Neutrophil (primary cell): ENCODE data around the gene FHDC1.

Source experiments
- H3K27ac ChIP-seq: fragments of 200-600 bp; sonication (generic); 2 replicates; pipeline ENCODE4 v1.5.1; 2016; ENCODE audit warnings: mild to moderate bottlenecking, moderate library complexity
- H3K27me3 ChIP-seq: fragments of 200-600 bp; sonication (generic); 2 replicates; pipeline ENCODE4 v1.6.0; 2016; ENCODE audit warnings: mild to moderate bottlenecking
- H3K36me3 ChIP-seq: fragments of 200-600 bp; sonication (generic); 2 replicates; pipeline ENCODE4 v1.5.1; 2017
- H3K4me1 ChIP-seq, 2 experiments: fragments of 200-600 bp in 1 of 2; sonication (generic) in 1 of 2; 1 replicate in 1 of 2; 2 replicates in 1 of 2; pipeline versions ENCODE4 v1.5.1 to v1.6.1; 2013 to 2016; ENCODE audit warnings: low read depth in 1 of 2, low read length in 1 of 2, mild to moderate bottlenecking in 1 of 2, moderate library complexity in 1 of 2; ENCODE audit not compliant: control insufficient read depth in 1 of 2, insufficient read depth in 1 of 2
- H3K4me3 ChIP-seq, 2 experiments: fragments of 200-600 bp in 1 of 2; sonication (generic) in 1 of 2; 1 replicate in 1 of 2; 2 replicates in 1 of 2; pipeline ENCODE4 v1.5.1; 2013 to 2016; ENCODE audit warnings: low read depth in 1 of 2, low read length in 1 of 2, mild to moderate bottlenecking in 1 of 2, moderate library complexity in 1 of 2
- H3K9me3 ChIP-seq: fragments of 200-600 bp; sonication (generic); 2 replicates; pipeline ENCODE4 v1.5.1; 2016
- TF ChIP-seq, protein P1 (sequence below): fragments of 200-600 bp; sonication (generic); IDR thresholded peaks from 2 replicates; pipeline ENCODE4 v1.5.1; 2016; ENCODE audit warnings: antibody characterized with exemption

FHDC1 gene

DNA sequence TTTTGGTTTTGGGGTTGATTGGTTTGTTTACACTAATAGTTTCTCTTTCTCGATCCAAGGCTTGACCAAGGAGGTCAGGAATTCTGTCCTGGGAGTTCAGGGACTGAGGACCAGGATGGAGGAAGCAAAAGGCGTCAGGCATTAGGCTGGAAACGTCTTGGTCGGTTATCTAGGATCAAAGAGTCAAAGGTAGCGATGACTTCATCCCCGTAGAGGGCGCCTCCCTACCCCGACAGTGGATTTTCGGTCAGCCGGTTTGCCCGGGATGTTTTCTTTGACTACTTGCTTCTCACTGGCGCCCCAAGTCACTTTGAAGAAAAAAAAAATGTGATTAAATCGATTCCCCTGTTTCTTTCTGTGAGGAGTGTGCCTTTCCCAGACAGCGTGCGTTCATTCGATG lies 980 bp upstream of the FHDC1 start:
- Histone ChIP-seq H3K36me3 (no peaks in the 10 kb centered on the region), H3K4me3 (peak overlapping the region in 1 of 2 experiments; percentile 73), H3K27me3 (peaks cover 92% of the 10 kb centered on the region), H3K4me1 (peaks cover 21 to 30% of the 10 kb centered on the region in 2 experiments), H3K9me3 (no peaks in the 10 kb centered on the region), H3K27ac (no peak overlapping the region)
- TF ChIP-seq, protein P1, sequence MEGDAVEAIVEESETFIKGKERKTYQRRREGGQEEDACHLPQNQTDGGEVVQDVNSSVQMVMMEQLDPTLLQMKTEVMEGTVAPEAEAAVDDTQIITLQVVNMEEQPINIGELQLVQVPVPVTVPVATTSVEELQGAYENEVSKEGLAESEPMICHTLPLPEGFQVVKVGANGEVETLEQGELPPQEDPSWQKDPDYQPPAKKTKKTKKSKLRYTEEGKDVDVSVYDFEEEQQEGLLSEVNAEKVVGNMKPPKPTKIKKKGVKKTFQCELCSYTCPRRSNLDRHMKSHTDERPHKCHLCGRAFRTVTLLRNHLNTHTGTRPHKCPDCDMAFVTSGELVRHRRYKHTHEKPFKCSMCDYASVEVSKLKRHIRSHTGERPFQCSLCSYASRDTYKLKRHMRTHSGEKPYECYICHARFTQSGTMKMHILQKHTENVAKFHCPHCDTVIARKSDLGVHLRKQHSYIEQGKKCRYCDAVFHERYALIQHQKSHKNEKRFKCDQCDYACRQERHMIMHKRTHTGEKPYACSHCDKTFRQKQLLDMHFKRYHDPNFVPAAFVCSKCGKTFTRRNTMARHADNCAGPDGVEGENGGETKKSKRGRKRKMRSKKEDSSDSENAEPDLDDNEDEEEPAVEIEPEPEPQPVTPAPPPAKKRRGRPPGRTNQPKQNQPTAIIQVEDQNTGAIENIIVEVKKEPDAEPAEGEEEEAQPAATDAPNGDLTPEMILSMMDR = no peak

DNA sequence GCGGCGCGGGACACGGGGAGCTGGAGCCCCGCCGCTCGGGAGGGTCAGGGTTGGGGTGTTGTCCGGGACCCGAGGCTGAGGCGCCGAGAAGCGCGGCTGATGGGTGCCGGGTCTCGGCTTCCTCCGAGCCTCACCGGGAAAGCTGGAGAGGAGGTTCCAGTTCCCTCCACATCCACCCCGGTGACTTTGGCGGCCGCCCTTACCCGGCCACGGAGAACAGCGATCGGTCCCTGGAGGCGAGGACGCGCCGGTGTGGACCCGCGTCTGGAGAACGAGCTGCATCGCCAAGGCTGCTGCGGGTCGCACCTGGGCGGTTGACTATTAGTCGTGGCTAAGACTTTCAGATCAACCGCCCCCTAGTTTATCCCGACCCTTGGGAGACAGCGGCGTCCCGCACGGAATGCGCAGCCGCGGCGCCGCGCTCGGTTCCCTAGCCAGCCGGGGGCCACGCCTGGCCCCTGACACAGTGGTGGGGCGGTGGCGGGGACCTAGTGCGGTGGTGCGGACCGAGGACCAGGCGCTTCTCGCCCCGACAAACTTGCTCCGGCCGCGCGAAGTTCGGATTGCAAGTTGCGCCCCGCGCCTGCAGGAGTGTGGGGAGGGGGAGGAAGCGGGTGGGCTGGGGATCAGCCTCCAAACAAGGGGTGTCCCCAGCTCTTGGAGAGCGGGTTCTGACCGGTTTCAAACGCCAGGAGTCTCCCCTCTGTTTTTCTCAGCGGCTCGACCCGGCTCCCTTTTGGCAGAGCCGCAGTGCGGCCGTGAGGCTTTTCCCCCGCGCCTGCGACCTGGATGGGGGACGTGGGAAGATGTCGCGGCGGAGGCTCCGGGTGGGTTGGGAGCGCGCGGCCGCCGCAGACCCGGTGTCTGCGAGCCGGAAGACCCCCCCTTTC lies 568 bp downstream of the FHDC1 start:
- Histone ChIP-seq H3K4me3 (peak overlapping the region; percentile 52 to 73), H3K4me1 (peaks cover 21 to 30% of the 10 kb centered on the region in 2 experiments), H3K27ac (no peak overlapping the region), H3K9me3 (no peaks in the 10 kb centered on the region), H3K36me3 (no peaks in the 10 kb centered on the region), H3K27me3 (peaks cover 96% of the 10 kb centered on the region)
- TF ChIP-seq, protein P1 = no peak

DNA sequence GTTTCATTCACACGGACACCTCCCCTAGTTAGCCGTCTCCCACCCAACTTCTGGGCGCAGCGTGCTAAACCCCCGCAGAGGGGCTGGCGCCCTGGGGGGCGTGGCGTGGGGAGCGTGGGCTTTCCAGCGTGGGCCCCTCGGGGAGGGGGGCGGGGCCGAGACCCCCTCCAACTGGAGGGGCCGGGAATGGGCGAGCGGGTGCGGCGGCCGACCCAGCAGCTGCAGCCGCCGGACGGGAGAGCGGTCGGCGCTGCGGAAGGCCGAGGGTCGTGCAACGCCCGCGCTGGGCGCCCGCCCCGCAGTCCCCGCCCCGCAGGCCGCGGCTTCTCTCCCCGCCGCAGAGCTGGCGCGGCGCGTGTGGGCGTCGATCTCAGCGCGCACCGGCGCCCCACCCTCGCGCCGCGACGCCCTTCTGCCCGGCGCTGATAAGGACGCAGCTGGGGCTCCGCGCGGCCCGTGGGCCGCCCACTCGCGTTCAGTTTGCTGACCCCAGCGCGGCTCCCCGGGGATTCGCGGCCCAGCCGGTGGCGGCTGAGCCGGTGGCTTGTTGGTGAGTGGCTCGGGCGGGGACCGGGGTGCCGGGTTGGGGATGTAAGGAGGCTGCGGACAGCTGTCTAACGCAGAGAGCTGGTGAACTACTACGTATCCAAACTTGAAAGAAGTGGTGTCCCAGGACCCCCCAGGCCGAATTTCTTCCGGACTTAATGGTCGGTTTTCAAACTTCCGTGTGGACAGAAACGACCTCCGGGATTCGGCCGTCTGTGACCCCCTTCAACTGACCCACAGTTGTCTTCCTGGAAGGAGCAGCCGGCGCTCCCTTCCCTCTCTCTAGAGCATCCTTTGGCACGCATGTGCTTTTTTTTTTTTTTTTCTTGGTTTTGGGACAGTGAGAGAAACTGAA lies 1.5 kb downstream of the FHDC1 start:
- H3K36me3 ChIP-seq = no peaks in the 10 kb centered on the region
- no peak overlapping the region for H3K27ac ChIP-seq
- H3K4me1 ChIP-seq = peaks cover 21 to 30% of the 10 kb centered on the region in 2 experiments
- TF ChIP-seq, protein P1 = no peak
- H3K4me3 ChIP-seq = peak overlapping the region; percentile 52 to 73
- H3K9me3 ChIP-seq = no peaks in the 10 kb centered on the region
- H3K27me3 ChIP-seq = peaks cover 100% of the 10 kb centered on the region

DNA sequence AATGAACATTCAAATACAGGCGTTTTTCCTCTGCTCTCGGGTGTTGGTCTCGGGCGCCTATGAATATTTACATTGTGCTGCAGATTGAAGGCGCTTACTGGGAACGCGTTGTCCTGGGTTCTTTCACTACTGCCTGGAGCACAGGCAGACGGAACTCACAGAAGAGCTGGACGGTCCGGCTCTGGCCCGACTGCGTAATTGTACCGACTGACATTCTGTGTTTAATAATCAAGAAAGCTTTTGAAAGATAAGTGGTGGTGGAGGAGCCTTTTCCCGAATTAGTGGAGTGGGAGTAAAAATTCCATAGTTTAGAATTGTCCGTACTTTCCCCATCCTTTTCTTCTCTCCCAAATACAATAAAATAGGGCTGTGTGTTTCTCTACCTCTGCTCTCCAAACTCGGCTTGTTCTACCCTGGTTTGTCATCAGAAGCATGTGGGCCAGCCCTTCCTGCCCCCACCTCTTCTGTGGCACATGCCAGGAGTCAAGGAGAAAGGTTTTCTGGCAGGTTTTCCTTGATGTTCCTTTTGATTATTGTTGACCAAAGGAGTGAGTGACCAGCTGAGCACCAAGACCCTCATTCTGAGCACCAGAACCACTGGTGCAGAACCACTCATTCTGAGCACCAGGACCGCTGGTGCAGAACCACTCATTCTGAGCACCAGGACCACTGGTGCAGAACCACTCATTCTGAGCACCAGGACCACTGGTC lies 2.3 kb downstream of the FHDC1 start:
- H3K9me3 ChIP-seq = no peaks in the 10 kb centered on the region
- TF ChIP-seq, protein P1 = no peak
- H3K36me3 ChIP-seq = no peaks in the 10 kb centered on the region
- H3K27ac ChIP-seq = no peak overlapping the region
- peaks cover 21 to 30% of the 10 kb centered on the region in 2 experiments for H3K4me1 ChIP-seq
- H3K27me3 ChIP-seq = peaks cover 100% of the 10 kb centered on the region
- peak overlapping the region; percentile 52 to 73 for H3K4me3 ChIP-seq

DNA sequence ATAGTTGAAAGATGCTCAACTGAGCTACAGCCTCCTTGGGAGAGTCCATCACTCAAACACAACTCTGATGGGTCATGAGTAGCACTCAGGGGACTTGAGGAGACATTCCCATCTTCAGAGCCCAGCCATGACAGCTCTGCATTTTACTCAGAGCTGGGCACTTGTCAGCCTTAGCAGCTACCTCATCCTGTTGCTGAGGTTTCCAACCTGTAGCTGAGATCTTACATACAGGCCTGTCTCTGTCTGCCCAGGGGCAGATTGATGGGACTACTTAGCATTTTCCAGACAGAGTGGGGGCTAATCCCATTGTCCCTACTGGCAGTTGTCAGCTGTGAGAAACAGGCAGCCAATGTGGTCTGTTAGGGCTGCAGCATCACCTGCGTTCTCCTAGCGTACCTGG lies 3.5 kb downstream of the FHDC1 start:
- Histone ChIP-seq H3K9me3 (no peaks in the 10 kb centered on the region), H3K4me1 (peaks cover 21 to 30% of the 10 kb centered on the region in 2 experiments), H3K27ac (no peak overlapping the region), H3K36me3 (no peaks in the 10 kb centered on the region), H3K27me3 (peaks cover 89% of the 10 kb centered on the region), H3K4me3 (no peak overlapping the region)
- TF ChIP-seq, protein P1 = no peak
